ENCODE measurements around the gene TEX19. TPM values are rescaled to one million over a fixed set of nuclear protein-coding genes. Genes with fewer than 3 reads are reported as not detected.

The TEX19 gene
- total and polyA plus RNA-seq, 2 of the 8 experiments (the other 6 are each of a cell fraction or from before 2014, with no cell fraction given): 0.54 to 0.80 TPM

DNA sequence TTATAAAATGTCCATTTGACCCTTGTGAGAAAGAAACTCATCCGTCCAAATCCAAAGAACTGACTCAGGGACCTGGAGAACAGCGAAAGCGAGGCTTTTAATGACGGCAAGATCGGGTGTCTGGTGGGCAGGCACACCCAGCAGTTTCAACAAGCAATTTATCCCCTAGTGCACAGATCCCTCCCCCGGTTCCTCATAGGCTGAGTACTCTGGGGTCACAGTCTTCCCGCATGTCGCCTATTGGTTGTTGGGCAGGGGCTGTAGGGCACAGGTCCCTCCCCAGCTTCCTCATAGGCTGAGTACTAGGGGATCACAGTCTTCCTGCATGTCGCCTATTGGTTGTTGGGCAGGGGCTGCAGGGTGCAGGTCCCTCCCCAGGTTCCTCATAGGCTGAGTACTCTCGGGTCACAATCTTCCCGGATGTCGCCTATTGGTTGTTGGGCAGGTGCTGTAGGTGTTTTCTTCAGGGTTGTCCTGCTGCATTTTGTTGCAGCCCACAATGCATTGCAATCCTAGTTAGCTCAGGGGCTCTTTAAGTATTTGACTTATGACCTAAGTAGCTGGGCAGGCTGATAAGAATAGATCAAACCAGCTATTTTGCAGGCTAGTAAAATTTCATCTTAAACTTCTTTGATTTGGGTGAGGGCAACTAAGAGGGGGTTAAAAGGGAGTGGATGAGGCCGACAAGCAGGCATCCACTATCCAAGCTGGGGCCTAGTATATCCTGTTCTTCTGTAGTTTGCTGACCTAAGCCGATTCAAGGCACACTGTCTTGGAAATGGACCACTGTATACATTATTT lies 8.9 kb downstream of the TEX19 start (continued):
- no peak for TF ChIP-seq BCL11A (IDR thresholded peaks at IDR 0.05; ENCODE audit: low read depth in 2 of 2, low read length in 2 of 2)
- TF ChIP-seq GABPA (IDR thresholded peaks at IDR 0.05; ENCODE audit: borderline replicate concordance, insufficient read depth, low read length): no peak
- TF ChIP-seq CHD2 (IDR thresholded peaks at IDR 0.05; ENCODE audit: low read length): peak; percentile 63; the same call in 1 of the 2 replicates
